ENCODE results near the gene KIAA1671. TPM values are rescaled to one million over a fixed set of nuclear protein-coding genes. Genes with fewer than 3 reads are reported as not detected.

KIAA1671 gene
- total RNA-seq, 6 donors from 2014 or later: 30.9 to 57.7 (median 42.1) TPM

DNA sequence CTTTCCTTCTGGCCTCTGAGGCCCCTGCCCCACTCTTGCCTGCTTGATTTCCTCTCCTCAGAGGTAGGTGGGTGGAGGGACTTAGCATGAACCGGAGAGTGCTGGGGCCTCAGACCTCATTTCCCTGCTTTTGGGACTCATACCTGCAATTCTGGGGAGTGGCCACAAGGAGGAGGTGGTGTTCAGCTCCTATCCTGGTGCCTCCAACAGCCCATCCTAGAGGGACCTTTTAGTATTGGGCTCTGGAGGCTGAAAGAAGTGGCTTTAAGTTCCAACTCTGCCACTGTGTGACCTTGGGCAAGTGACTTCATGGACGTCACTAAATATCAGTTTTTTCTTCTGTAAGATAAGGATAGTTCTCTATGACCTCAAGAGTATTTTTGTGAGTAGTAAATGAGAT lies 98.6 kb downstream of the KIAA1671 start:
- Histone ChIP-seq H3K9me3 (peaks cover 0 to 5% (median 2%) of the 10 kb centered on the region in 4 donors), H3K36me3 (peaks cover 0 to 23% (median 11%) of the 10 kb centered on the region in 4 donors), H3K27me3 (no peaks in the 10 kb centered on the region), H3K4me1 (no peaks in the 10 kb centered on the region), H3K27ac (no peak overlapping the region), H3K4me3 (no peak overlapping the region)
- ATAC-seq (ENCODE audit: low FRiP score in 2 of 2) (no peak), DNase-seq (no peak)
- WGBS, 2 donors: 94 to 97% methylated on average over 1 to 2 of the region's 2 CpGs
- peak in 2 of 6 experiments; percentile 5 to 24 for TF ChIP-seq CTCF (IDR thresholded peaks at IDR 0.05)
- TF ChIP-seq POLR2AphosphoS5 (IDR thresholded peaks at IDR 0.05): no peak

DNA sequence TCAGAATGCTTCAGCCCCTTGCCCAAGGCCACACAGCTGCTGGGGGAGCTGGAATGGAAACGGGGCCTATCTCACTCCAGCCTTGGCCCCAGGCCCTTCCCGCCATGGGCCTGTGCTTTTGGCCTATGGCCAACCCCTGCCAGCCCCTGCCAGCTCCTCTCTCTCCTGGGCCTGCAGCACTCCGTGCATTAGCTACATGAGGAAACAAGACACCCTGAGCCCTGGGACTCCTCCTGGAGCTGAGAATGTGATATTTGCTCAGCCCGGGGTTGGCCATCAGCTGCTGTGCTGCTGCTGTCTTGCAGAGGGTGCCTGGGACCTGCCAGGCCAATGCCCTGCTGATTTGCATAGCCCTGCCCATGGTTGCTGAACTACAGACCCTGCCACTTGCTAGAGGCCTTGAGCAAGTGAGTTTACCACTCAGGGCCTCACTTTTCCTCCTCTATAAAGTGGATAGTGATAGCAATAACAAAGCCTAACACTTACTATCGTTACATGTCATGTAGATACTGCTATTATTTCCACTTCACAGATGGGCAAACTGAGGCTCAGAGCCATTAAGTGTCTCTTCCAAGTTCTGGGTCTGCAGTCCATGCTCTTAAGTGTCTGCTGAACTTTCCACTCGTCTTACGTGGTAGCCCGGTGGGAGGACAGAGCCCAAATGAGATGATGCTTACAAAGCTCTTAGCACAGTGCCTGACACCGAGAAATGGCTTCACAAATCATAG lies 99.6 kb downstream of the KIAA1671 start:
- H3K27me3 ChIP-seq: no peaks in the 10 kb centered on the region
- no peak overlapping the region for H3K4me3 ChIP-seq
- H3K27ac ChIP-seq: no peak overlapping the region
- ATAC-seq (ENCODE audit: low FRiP score in 2 of 2): no peak
- no peak for DNase-seq
- no peak for TF ChIP-seq CTCF (IDR thresholded peaks at IDR 0.05)
- TF ChIP-seq POLR2AphosphoS5 (IDR thresholded peaks at IDR 0.05): no peak
- TF ChIP-seq EP300 (IDR thresholded peaks at IDR 0.05): no peak
- TF ChIP-seq POLR2A (IDR thresholded peaks at IDR 0.05): no peak
- 72 to 94% methylated on average over 5 to 9 of the region's 9 CpGs for WGBS, 2 donors
- no peaks in the 10 kb centered on the region for H3K4me1 ChIP-seq
- H3K9me3 ChIP-seq: peaks cover 0 to 5% (median 2%) of the 10 kb centered on the region in 4 donors
- peaks cover 0 to 23% (median 11%) of the 10 kb centered on the region in 4 donors for H3K36me3 ChIP-seq

DNA sequence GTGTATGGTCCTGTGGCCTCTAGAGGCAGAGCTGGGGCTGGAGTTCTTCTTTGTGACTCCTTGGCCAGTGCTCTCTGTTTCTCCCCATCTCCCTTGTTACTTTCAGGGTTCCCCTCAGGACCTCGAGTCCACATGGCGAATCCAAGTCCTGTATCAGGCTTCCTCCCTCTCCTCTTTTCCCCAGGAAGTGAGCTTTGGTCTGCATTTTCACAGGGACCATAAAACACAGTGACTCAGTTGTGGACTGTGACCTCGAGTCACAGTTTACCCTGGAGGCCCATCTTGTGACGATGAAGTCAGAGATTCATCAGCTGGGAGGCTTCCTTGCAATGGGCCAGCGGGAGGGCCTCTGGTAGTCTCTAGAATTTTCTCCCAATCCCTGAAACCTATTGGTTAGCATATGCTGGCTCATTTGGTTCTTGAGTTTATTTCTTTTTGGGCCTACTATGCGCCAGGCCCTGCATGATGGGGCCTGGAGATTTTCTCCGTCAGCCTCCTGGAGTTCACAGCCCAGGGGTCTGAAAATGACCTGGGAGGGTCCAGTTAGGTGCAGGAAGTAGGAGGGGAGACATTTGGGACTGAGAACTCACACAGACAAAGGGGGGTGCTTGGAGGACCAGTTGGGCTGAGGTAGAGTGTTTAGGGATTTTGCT lies 100.8 kb downstream of the KIAA1671 start:
- no peak for TF ChIP-seq EP300 (IDR thresholded peaks at IDR 0.05)
- no peak for TF ChIP-seq CTCF (IDR thresholded peaks at IDR 0.05)
- TF ChIP-seq POLR2A (IDR thresholded peaks at IDR 0.05): no peak
- no peak for TF ChIP-seq POLR2AphosphoS5 (IDR thresholded peaks at IDR 0.05)
- ATAC-seq (ENCODE audit: low FRiP score in 2 of 2): no peak
- WGBS, 2 donors: 83 to 92% methylated on average over 7 of the region's 7 CpGs
- Histone ChIP-seq H3K27ac (no peak overlapping the region), H3K27me3 (no peaks in the 10 kb centered on the region), H3K4me1 (no peaks in the 10 kb centered on the region), H3K9me3 (peaks cover 0 to 5% (median 2%) of the 10 kb centered on the region in 4 donors), H3K4me3 (no peak overlapping the region), H3K36me3 (peaks cover 0 to 23% (median 11%) of the 10 kb centered on the region in 4 donors)
- no peak for DNase-seq

DNA sequence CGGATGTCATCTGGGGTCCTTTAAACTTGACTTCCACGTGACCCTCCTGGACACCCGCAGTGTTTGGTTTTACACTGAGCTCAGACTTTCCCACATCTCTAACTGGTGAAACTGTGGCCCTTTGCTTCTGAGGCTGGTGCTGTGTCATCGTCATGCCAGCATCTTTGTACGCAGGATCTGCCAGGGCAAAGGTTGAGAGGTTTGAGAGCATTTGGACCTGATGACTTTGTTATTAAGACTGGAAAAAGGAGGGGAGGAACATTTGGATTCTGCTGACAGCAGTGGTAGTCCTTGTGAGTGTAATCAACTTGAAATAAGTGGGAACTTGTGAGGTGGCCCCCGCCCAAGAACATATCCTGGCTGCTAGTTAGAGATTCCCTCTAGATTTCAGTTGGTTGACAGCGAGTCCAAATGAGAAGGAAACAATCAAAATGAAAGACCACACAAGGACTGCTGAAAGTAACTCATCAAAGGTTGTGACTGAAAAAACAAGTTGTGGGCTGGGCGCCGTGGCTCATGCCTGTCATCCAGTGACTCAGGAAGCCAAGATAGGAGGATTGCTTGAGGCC lies 102.5 kb downstream of the KIAA1671 start:
- H3K4me3 ChIP-seq: no peak overlapping the region
- TF ChIP-seq POLR2A (IDR thresholded peaks at IDR 0.05) (no peak), POLR2AphosphoS5 (IDR thresholded peaks at IDR 0.05) (no peak), EP300 (IDR thresholded peaks at IDR 0.05) (no peak), CTCF (IDR thresholded peaks at IDR 0.05) (no peak)
- 64 to 67% methylated on average over 9 of the region's 9 CpGs for WGBS, 2 donors
- DNase-seq (no peak), ATAC-seq (ENCODE audit: low FRiP score in 2 of 2) (no peak)
- no peaks in the 10 kb centered on the region for H3K27me3 ChIP-seq
- peaks cover 0 to 13% (median 6%) of the 10 kb centered on the region in 4 donors for H3K36me3 ChIP-seq
- H3K4me1 ChIP-seq: no peaks in the 10 kb centered on the region
- H3K9me3 ChIP-seq: peaks cover 0 to 5% (median 2%) of the 10 kb centered on the region in 4 donors
- no peak overlapping the region for H3K27ac ChIP-seq
